Psoas muscle (tissue), 8 donors: ENCODE measurements around the gene NCOA7. TPM values are rescaled to one million over a fixed set of nuclear protein-coding genes. Genes with fewer than 3 reads are reported as not detected.
A peak's percentile ranks its signal among the peaks of the same experiment; 100 is the strongest.

ENCODE experiments used
- ATAC-seq, 4 donors: fragments of 200-7000 bp; cut with Tn5 transposase; one replicate each; pipeline ENCODE4 v1.9.1; 2020; ENCODE audit warnings: moderate library complexity in 3 of 4, mild to moderate bottlenecking in 2 of 4
- DNase-seq, 2 donors: peaks; one replicate each; pipeline ENCODE4 v3.0.0-alpha.2; 2020
- H3K27ac ChIP-seq: fragments of 200-600 bp; one replicate; pipeline ENCODE4 v1.8.0; 2022
- H3K27me3 ChIP-seq, 3 donors: fragments of 200-600 bp in 1 of 3; one replicate each; pipeline versions ENCODE4 v1.6.1 to v1.8.0; 2013 to 2022; ENCODE audit warnings: low read length in 2 of 3, mild to moderate bottlenecking in 2 of 3, moderate library complexity in 1 of 3; ENCODE audit not compliant: insufficient read depth in 3 of 3
- H3K36me3 ChIP-seq, 2 donors: fragments of 200-600 bp in 1 of 2; one replicate each; pipeline versions ENCODE4 v1.6.1 to v1.8.0; 2013 to 2022; ENCODE audit warnings: low read depth in 1 of 2, mild to moderate bottlenecking in 1 of 2, moderate library complexity in 1 of 2; ENCODE audit not compliant: insufficient read depth in 1 of 2
- H3K4me1 ChIP-seq: fragments of 200-600 bp; one replicate; pipeline ENCODE4 v1.8.0; 2022
- H3K4me3 ChIP-seq: fragments of 200-600 bp; one replicate; pipeline ENCODE4 v1.8.0; 2022; ENCODE audit warnings: mild to moderate bottlenecking
- H3K9me3 ChIP-seq: fragments of 200-600 bp; one replicate; pipeline ENCODE4 v1.8.0; 2022
- CTCF ChIP-seq: fragments of 200-600 bp; IDR thresholded peaks from one replicate; pipeline ENCODE4 v1.8.0; 2022; ENCODE audit warnings: antibody characterized with exemption
- WGBS, 3 donors: extraction: QIAGEN DNeasy Blood & Tissue Kit; methylation state at CpG; one replicate each; pipeline versions ENCODE4 v1.1.6 to v1.1.7; 2013; 5-methylcytosine and 5-hydroxymethylcytosine counted together
- intact Hi-C, 2 donors: fragments of 100-400 bp; cut with DNase I; formaldehyde crosslinking; loops; one replicate each; pipeline versions ENCODE4 v1.11.0 to v1.14.2; 2022
- polyA plus RNA-seq, 3 donors: library from polyadenylated mRNA; stranded (reverse); fragments of 200-250 nt; gene quantifications; one replicate each; pipeline ENCODE4 v1.2.3, GENCODE V29; 2013
- total RNA-seq, 4 donors: library from RNA; stranded (reverse); fragmentation: NEBNext Ultra II Directional in 2 of 4; extraction: Animal tissue kit (Norgen Biotek cat#: 25700) in 2 of 4; gene quantifications; one replicate each; pipeline versions ENCODE4 v1.2.1 to v1.2.4, GENCODE V29; 2021 to 2023
- donor health status: healthy with polysubstance abuse.
- donor health status: DM: no; HTN: no; CAD: no; lungs with moderate emphysema.
- donor health status: Bipolar disorder and iron deficiency.
- donor health status: healthy.
- donor health status: DM: yes; HTN: yes; CAD: no.
- donor health status: DM: no; HTN: no; CAD: no.
- donor health status: DM: no; HTN: no; CAD: no.
- donor health status: DM: yes; HTN: yes; CAD: no.

Gene NCOA7
- total and polyA plus RNA-seq, 7 donors: 3.1 to 22.5 (median 8.2) TPM

- H3K4me1 ChIP-seq: peaks cover 13% of the 10 kb centered on the region
- H3K27me3 ChIP-seq: no peaks in the 10 kb centered on the region
- intact Hi-C loops: no loop called here
- H3K27ac ChIP-seq: peak overlapping the region; percentile 98
- WGBS, 3 donors: 43 to 82% (median 56%) methylated on average over 2 of the region's 2 CpGs
- no peak for TF ChIP-seq CTCF
- ATAC-seq: no peak
- no peaks in the 10 kb centered on the region for H3K36me3 ChIP-seq
- H3K9me3 ChIP-seq: no peaks in the 10 kb centered on the region
- no peak for DNase-seq
- peak overlapping the region; percentile 89 for H3K4me3 ChIP-seq
Measured at GRCh38 chr6:125743604-125744003, 47.2 kb upstream of the NCOA7 start.

- H3K27ac ChIP-seq: peak overlapping the region; percentile 98
- DNase-seq (peak in 1 of 2 donors; percentile 44), ATAC-seq (no peak)
- H3K4me1 ChIP-seq: peaks cover 13% of the 10 kb centered on the region
- TF ChIP-seq CTCF: no peak
- no peaks in the 10 kb centered on the region for H3K36me3 ChIP-seq
- WGBS, 3 donors: 39 to 67% (median 41%) methylated on average over 6 of the region's 6 CpGs
- H3K9me3 ChIP-seq: no peaks in the 10 kb centered on the region
- intact Hi-C loops: loop anchor here (2.0 to 5.0 kb wide), 3 partner anchors 75 to 383 kb away; no protein-coding TSS in a partner anchor
- H3K4me3 ChIP-seq: peak overlapping the region; percentile 89
- H3K27me3 ChIP-seq: no peaks in the 10 kb centered on the region
Measured at GRCh38 chr6:125745281-125746018, 45.3 kb upstream of the NCOA7 start.

GRCh38 chr6:125746019-125746414 is 44.7 kb upstream of the NCOA7 start:
- no peak for TF ChIP-seq CTCF
- DNase-seq (no peak), ATAC-seq (no peak)
- 23 to 49% (median 24%) methylated on average over 5 of the region's 5 CpGs for WGBS, 3 donors
- intact Hi-C loops: loop anchor here (2.0 to 5.0 kb wide), 3 partner anchors 75 to 384 kb away; no protein-coding TSS in a partner anchor
- H3K27ac ChIP-seq: peak overlapping the region; percentile 98
- no peaks in the 10 kb centered on the region for H3K36me3 ChIP-seq
- peak overlapping the region; percentile 89 for H3K4me3 ChIP-seq
- H3K4me1 ChIP-seq: peaks cover 13% of the 10 kb centered on the region
- no peaks in the 10 kb centered on the region for H3K27me3 ChIP-seq
- no peaks in the 10 kb centered on the region for H3K9me3 ChIP-seq

GRCh38 chr6:125746731-125747588 is 43.8 kb upstream of the NCOA7 start:
- Histone ChIP-seq H3K4me1 (peaks cover 9% of the 10 kb centered on the region), H3K36me3 (peaks cover 0 to 3% of the 10 kb centered on the region in 2 donors), H3K27ac (peak overlapping the region; percentile 98), H3K9me3 (no peaks in the 10 kb centered on the region), H3K4me3 (peak overlapping the region; percentile 89), H3K27me3 (no peaks in the 10 kb centered on the region)
- ATAC-seq (peak; percentile 15 to 61 (median 35)), DNase-seq (peak; percentile 68 to 78)
- 1% methylated on average over 32 of the region's 32 CpGs for WGBS, 3 donors
- intact Hi-C loops: loop anchor here (1.0 to 5.0 kb wide), 4 partner anchors 76 to 385 kb away; no protein-coding TSS in a partner anchor
- TF ChIP-seq CTCF: no peak
